Omental fat pad (tissue), 4 donors: ENCODE measurements around the gene MTERF1. TPM values are rescaled to one million over a fixed set of nuclear protein-coding genes. Genes with fewer than 3 reads are reported as not detected.

Experiments used
- ATAC-seq: fragments of 150-250 bp; one replicate; pipeline ENCODE4 v1.9.1; 2016; ENCODE audit warnings: mild to moderate bottlenecking, moderate library complexity; ENCODE audit not compliant: low FRiP score
- DNase-seq: peaks from one replicate; pipeline ENCODE4 v3.0.0-alpha.2; 2019; ENCODE audit warnings: low spot score
- total RNA-seq, 4 donors: library from RNA; depleted of rRNA; stranded (reverse); fragments of >200 nt; gene quantifications; one replicate each; pipeline ENCODE4 v1.1.0, GENCODE V29; 2016
- TF ChIP-seq, protein P1 (sequence below), 3 donors: fragments of 450-650 bp; IDR thresholded peaks; one replicate each; pipeline ENCODE4 v1.5.1; 2016 to 2017; ENCODE audit warnings: antibody characterized with exemption in 3 of 3, mild to moderate bottlenecking in 3 of 3, moderate library complexity in 2 of 3

Gene MTERF1, protein sequence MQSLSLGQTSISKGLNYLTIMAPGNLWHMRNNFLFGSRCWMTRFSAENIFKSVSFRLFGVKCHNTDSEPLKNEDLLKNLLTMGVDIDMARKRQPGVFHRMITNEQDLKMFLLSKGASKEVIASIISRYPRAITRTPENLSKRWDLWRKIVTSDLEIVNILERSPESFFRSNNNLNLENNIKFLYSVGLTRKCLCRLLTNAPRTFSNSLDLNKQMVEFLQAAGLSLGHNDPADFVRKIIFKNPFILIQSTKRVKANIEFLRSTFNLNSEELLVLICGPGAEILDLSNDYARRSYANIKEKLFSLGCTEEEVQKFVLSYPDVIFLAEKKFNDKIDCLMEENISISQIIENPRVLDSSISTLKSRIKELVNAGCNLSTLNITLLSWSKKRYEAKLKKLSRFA
- 1 to 10 TPM; 3.7 to 8.4 (median 7.5) TPM for total RNA-seq

GRCh38 chr7:91880413-91881241 lies at the start of gene MTERF1:
MTERF1 (minus strand) TSS chr7:91880702; CDS start chr7:91880083, 619 bp downstream.
- TF ChIP-seq, protein P1, sequence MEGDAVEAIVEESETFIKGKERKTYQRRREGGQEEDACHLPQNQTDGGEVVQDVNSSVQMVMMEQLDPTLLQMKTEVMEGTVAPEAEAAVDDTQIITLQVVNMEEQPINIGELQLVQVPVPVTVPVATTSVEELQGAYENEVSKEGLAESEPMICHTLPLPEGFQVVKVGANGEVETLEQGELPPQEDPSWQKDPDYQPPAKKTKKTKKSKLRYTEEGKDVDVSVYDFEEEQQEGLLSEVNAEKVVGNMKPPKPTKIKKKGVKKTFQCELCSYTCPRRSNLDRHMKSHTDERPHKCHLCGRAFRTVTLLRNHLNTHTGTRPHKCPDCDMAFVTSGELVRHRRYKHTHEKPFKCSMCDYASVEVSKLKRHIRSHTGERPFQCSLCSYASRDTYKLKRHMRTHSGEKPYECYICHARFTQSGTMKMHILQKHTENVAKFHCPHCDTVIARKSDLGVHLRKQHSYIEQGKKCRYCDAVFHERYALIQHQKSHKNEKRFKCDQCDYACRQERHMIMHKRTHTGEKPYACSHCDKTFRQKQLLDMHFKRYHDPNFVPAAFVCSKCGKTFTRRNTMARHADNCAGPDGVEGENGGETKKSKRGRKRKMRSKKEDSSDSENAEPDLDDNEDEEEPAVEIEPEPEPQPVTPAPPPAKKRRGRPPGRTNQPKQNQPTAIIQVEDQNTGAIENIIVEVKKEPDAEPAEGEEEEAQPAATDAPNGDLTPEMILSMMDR (IDR thresholded peaks at IDR 0.05): peak in 2 of 3 donors; percentile 44 to 83
- ATAC-seq: peak; percentile 99
- DNase-seq: peak; percentile 94

DNA sequence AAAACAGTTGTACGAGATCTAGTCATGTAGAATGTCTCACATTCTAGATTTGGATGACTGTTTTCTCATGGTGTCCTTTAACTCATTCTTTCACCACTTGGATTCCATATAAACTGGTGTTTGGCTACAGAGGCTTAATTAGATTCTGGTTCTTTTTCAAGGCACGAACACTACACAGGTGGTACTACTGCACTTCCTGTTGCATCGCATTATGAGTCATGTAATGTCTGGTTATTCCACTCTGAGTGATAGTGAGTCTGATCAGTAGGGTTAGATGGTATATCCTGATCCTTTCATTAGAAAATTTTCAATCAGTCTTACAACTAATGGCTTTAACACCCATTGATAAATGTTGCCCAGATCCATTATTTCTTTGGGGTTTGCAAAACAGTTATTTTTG lies 49.0 kb upstream of the MTERF1 start:
- DNase-seq (no peak), ATAC-seq (no peak)
- TF ChIP-seq, protein P1 (IDR thresholded peaks at IDR 0.05): no peak

DNA sequence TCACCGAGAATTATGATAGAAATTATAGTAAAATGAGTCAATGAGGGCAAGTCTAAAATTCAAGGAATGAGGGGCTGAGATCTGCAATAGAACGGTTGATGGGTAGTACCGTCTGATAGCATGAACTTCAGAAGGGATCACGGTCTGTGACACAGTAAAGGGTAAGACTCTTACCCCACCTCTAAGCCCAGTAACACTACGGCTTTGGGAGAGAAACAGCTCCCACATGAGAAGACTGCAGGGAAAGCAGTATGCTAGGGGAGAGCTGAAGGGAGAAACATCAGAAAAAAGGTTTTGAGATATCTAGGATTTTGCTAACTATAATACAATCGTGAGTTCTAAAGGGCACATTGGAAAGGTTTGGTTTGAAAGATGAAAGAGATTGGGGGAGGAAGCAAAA lies 47.4 kb upstream of the MTERF1 start:
- no peak for ATAC-seq
- no peak for DNase-seq
- TF ChIP-seq, protein P1 (IDR thresholded peaks at IDR 0.05): no peak

GRCh38 chr7:91922857-91923256 lies 42.4 kb upstream of the MTERF1 start:
- DNase-seq (no peak), ATAC-seq (no peak)
- TF ChIP-seq, protein P1 (IDR thresholded peaks at IDR 0.05): no peak

GRCh38 chr7:91918356-91918755 lies 37.9 kb upstream of the MTERF1 start:
- no peak for DNase-seq
- TF ChIP-seq, protein P1 (IDR thresholded peaks at IDR 0.05): no peak
- no peak for ATAC-seq

GRCh38 chr7:91916051-91916440 lies 35.5 kb upstream of the MTERF1 start:
- DNase-seq (no peak), ATAC-seq (no peak)
- TF ChIP-seq, protein P1 (IDR thresholded peaks at IDR 0.05): no peak
